Transverse colon (tissue), 3 donors: Measurements from ENCODE around the gene NPVF.

Experiments
- CTCF ChIP-seq, 5 experiments: fragments of 200-600 bp in 3 of 5; fragments of 450-650 bp in 2 of 5; sonication (generic) in 3 of 5; IDR thresholded peaks; 1 replicate in 2 of 5; 2 replicates in 3 of 5; pipeline ENCODE4 v1.5.1; 2016 to 2017; ENCODE audit warnings: antibody characterized with exemption in 5 of 5, inconsistent platforms in 3 of 5, mild to moderate bottlenecking in 2 of 5, moderate library complexity in 1 of 5
- EP300 ChIP-seq: sonication (generic); formaldehyde crosslinking; IDR thresholded peaks from one replicate; pipeline ENCODE4 v1.6.1; 2017; ENCODE audit warnings: antibody characterized with exemption, low read depth
- POLR2A ChIP-seq: fragments of 450-650 bp; IDR thresholded peaks from one replicate; pipeline ENCODE4 v1.6.1; 2016; ENCODE audit warnings: antibody characterized with exemption, mild to moderate bottlenecking, moderate library complexity

- TF ChIP-seq EP300 (no peak), POLR2A (no peak), CTCF (IDR thresholded peaks at IDR 0.05) (no peak)
These were observed 41.9 kb downstream of the NPVF start for GRCh38 chr7:25186436-25186835.
